Muscle of arm (tissue), 12 donors: ENCODE results near the gene GALNT2. TPM values are rescaled to one million over a fixed set of nuclear protein-coding genes. Genes with fewer than 3 reads are reported as not detected.

Experiments used
- DNase-seq: peaks from one replicate; pipeline ENCODE4 v3.0.0-alpha.2; 2013
- polyA plus RNA-seq, 12 donors: library from polyadenylated mRNA; unstranded; fragments of 120-200 nt; gene quantifications; one replicate each; pipeline ENCODE4 v1.2.1, GENCODE V29; 2013; ENCODE audit not compliant: insufficient read length in 12 of 12

Gene GALNT2
- polyA plus RNA-seq, 12 donors = 49.4 to 79.6 (median 67.4) TPM; not detected in 1

DNA sequence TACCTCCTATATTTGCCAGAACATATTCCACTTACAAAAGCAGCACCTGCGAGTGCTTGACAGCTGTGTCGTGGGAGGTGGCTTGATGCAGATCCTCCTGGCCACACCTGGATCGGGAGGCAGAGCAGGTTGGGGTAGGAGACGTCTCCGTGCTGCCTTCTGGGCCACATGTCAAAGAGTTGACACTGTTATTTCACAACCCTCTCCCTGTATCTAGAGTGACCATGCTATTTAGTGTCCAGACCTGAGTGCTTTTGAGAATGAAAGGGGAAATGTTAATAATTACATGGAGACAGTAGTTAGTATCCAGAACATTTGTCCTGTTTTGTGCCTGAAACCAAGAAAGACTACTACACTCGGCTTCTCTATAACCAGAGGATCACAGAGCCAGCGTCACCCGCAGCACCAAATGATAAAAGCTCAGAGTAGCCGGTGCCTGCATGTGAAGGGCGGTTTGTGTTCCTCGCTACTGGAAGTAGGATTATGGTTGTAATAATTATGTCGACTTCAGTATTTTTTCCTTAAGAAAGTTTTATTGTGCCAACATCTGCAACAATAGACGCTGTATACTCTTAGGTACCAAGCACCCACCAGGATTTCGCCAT, 77.1 kb downstream of the GALNT2 start:
- DNase-seq = no peak

DNA sequence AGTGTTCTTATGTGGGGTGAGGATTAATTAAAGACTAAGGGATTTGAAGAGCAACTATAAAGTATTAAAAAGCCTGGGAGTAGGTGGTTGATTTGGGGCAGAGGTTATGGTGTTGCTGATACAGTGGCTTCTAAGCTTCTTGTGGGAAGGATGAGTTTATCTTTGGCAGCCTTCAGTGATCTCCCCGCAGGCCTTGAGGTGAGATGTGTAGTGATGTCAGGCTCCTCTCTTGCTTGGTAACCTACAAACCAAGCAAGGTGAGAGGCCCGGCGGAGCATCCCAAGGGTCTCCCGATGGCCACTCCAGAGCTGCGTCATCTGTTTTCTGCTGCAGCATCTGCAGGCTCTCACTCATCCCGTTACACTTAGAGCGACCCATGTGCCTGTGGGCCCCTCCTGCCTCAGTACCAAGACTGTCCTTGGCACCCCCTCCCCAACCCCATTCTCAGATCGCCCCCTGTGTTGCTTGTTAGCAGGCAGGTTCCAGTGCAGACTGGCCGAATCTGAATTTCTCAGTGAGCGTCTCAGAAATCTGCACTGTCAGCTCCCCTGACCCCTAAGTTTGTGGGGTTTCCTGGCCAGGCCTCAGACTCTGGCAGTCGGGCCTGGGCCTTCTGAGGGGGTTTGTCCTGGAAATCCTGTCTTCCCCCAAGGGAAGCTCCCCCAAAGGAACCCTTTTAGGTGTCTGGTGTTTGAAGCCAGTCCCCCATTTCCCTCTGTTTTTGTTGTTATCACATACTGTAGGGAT, 77.9 kb downstream of the GALNT2 start:
- DNase-seq = no peak

DNA sequence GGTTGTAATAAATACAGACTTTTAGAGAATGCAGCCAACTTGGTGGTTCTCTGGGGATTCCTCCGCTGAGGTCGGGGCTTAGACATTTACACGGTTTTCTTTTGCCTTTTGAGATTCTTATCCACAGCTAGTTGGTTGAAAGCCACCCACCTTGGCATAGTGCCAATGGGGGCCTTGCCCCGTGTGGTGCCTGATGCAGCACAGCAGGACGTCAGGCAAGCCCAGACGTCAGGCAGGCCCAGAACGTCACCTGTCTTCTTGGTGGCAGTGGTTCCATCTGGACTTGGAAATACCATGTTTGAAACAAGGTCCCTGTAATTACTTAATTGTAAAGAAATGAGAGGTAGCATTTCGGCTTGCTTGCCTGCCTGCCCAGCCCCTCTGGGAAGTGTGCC, 78.5 kb downstream of the GALNT2 start:
- no peak for DNase-seq

DNA sequence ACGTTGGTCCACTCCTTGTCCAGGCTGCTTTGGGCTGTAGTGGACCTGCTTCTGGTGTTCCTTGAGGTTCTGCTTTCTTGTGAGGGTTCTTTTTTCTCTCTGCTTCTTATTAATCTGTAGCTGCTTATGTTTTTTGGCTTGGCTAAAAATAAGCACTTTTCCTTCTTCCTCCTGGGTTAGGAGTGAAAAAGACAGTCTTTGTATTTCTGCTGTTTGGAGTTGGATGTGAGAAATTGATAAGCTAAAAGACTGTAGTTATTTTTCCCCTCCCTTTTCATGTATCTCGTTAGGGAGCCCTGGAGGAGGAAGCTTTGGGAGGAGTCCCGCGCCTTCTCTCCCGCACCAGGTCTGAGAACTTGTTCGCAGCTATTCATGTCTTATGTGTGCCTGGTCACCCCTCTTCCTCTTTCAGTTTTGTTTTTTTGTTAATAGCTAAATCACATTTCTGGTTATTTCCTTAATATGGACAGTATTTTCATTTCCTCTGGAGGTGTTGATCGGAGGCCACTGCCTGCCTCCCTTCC, 79.0 kb downstream of the GALNT2 start:
- no peak for DNase-seq

DNA sequence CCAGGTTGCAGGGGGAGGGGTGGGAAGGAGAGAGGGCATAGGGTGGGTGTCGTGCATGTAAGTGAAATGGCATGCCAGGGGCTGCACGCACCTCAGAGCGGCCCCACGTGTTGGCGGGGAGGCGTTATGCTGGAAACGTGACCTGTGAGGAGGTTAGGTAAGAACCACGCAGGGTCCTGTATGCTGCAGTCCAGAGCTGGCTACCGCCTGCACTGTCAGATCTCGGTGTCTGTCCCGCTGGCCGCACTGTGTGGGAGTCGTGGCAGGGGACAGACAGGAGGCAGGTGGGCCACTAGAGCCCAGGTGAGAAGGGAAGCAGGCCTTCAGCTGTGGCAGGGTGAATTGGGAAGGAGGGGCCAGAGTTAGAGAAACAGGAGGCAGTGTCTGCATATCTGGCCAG, 79.7 kb downstream of the GALNT2 start:
- DNase-seq = no peak

DNA sequence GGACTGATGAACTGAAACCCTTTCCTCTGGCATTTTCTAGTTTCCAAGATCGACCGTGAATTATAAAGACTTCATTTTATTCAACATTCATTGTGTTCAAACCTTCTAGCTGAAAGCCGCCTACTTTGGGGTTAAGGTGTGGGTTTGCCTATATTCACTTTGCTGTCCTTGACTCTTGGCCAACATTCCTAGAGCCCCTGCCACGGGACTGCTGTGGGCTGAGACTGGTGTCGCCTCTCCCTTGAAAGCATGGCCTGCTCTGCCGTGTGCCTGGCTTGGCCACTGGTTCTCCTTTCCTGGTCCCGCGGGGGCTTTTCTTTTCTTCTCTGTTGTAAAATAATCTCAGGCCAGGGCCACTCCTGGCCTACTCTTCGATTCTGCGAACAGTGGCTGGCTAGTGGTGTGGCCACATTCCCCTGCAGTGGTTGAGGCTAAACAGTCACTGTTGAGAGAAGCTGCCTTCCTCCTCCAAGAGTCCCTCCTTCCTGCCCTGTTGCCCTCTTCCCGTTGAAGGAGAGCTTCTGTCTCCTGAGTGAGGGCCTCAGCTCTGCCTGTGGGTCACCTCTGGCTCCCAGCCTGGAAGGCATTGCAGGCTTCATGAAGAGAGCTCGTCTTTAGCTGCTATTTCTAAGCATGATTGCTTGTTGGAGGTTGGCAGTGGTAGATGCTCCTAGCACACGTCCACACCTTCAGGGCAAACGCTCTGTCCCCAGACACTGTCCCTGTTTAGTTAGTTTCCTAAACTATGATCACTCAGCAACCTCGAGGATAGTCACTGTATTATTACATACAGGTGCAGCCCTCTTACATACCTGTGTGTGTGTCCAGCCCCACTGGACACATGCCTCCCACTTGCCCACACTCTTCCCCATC, 80.5 kb downstream of the GALNT2 start:
- no peak for DNase-seq

DNA sequence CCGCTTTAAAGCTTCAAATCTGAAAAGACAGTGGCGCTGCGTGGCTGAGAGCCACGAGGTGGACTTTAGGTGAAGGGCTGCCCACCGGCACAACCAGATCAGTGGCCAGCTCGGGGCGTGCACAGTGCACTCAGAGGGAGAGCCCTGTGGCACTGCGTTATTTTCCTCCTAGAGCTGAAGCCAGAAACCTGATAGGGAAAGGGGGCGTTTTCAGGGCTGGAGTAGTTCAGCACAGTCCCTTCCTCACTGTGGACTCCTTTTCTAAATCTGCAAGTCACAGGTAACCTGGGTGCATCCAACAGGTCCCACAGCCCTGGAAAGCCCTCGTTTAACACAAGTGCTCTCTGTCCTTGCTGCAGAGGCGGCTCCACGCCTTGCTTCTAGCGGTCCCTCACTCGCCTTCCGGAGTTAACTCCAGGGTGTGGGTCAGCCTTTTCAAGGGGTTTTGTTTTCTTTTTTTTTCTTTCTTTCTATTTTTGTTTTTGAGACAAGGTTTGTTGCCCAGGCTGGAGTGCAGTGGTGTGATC, 81.2 kb downstream of the GALNT2 start:
- DNase-seq = no peak

DNA sequence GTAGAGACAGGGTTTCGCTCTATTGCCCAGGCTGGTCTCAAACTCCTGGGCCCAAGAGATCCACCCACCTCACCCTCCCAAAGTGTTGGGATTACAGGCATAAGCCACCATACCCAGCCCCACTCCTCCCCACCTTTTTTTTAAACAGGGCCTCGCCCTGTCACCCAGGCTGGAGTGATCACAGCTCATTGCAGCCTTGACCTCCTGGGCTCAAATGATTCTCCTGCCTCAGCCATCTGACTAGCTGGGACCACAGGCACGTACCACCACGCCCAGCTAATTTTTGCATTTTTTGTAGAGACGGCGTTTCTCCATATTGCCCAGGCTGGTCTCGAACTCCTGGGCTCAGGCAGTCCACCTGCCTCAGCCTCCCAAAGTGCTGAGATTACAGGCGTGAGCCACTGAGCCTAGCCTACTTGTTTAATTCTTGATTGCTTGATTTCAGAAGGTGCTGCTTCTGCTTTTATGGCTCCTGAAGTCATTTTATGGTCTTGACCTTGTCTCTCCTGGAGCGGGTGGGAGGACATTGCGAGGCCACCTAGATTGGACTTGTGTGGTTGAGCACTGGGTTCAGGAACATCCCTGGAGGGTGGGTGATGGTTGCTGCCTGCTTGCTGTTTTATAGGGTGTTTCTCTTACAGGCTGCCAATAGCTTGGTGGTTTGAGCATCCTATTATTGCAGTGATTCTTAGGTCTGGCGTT, 81.9 kb downstream of the GALNT2 start:
- no peak for DNase-seq

DNA sequence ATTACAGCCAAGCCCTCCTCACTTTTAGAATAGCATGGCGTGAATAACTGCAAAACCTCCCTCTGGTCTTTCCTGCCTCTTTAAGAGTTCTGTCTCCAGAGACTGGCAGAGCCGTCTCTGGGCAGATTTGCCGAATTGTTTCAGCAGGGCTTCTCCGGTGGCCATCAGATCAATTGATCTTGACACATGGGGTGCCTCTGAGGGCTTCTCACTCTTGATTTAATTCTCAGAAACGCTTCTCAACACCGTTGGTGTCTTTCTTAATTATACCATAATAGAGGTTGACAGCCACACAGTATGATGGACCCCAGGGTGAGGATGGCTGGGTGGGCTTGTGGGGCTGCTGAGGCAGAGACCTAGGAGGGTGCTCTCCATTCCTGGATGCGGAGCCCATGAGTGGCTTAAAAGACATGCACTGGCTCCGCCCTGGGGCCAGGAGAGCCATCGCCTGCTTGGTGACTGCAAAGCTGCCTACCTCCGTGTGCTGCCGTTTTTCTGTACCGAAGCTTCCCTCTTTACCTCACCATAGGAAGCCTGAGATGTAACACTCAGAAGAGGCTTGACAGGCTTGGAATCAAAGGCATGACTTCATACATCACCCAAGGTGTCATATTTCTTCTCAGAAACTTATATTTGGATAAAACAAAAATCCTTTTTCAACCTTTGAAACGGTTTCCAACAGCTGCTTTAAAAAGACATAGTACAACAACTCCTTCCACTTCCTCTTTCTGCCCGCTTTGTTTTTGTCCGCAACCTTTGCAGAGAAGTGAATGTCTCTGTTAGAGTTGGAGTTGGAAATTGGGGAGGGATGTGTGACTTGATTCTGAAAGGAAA, 82.9 kb downstream of the GALNT2 start:
- no peak for DNase-seq

DNA sequence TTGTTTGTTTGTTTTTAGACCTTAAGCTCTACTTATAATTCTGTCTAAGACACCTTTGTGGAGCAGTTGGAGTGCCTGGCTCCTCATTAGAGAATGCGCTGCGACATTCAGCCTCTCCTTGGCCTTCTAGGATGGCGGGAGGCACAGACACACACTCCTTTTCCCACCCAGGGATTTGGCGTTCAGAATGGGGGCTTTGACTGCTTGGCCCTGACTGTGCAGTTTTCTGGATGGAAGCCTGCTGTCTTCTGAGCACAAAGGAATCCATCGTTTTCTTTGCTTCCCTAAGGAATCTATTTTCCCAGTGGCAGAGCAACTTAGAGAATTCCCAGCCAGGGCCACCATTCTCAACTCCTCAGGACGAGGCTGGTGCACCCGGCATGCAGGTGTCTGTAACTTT, 83.6 kb downstream of the GALNT2 start:
- no peak for DNase-seq

DNA sequence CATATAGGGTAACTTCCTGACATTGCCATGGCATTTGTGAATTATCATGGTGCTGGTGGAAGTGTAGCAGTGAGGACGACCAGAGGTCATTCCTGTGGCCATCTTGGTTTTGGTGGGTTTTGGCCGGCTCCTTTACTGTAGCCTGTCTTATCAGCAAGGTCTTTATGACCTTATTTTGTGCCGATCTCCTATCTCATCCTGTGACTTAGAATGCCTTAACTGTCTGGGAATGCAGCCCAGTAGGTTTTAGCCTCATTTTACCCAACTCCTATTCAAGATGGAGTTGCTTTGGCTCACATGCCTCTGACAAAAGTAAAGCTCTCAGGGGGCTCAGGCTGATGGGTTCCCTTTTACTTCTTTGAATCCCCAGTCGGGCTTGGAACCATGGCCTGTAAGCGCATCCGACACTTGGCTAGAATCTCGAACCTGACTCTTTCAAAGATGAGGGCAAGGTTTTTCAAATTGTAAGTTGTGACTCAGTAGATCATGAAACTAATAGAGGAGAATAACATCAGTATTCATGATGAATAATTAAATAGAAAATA, 85.0 kb downstream of the GALNT2 start:
- no peak for DNase-seq

DNA sequence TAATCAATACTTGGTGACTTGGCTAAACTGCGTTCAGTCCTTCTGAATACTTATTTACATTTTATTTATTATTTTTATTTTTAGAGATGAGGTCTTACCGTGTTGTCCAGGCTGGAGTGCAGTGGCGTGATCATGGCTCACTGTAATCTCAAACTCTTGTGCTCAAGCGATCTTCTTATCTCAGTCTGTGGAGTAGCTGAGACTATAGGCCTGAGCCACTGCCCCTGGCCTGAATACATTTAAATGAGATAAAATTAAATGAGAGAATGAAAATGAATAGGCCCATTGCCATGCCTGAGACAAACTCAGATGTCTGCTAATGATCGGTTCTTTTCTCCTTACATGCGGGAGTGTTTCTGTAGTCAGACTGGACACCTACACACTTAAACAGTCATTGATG, 86.0 kb downstream of the GALNT2 start:
- DNase-seq = no peak

DNA sequence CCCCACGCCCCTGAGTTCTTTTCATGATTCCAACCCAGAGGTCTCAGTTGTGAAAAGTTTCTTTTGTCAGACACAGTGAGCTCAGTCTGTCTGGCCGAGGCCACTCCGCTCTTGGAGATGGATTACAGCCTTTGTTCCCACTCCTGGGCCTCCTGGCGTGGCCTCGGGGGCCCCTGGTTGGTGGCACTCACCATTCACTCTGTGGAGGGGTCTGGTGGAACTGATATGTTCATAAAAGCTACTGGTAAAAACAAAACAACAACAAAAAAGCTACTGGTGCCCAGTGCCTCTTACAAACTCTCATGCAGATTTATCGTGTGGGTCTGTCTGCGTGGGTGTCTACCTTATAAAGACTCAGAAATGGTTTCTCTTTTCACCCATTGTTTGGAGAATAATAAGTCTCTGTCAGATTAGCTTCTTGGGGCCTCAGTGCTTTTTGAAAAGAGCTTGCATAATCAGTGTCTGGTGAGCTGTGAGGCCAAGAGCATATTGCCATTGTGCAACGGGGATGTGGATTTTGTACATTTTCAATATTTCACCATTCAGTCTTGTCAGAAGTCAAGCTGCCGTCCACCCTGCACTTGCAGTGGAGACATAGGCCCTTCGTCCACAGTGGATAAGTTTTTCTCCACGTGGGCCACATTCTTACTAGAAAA, 86.7 kb downstream of the GALNT2 start:
- no peak for DNase-seq

DNA sequence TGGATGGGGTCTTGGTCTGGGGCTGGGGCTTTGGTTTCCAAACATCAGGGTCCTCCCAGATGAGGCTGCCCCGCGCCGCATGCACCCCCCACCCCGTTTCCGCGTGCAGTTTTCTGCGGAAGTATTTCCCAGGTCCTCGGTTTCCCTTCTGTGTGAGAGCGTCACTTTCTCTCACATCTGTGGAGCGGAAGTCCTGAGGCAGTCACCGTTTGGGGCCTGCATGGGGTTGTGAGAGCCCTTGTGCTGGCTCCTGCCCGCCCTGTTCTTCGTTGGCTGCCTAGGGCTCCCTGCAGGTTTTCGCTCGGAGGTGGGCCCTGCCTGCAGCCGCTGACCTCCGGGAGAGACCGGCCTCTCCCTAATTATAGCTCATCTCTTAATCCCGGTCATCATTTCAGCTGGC, 88.0 kb downstream of the GALNT2 start:
- no peak for DNase-seq

DNA sequence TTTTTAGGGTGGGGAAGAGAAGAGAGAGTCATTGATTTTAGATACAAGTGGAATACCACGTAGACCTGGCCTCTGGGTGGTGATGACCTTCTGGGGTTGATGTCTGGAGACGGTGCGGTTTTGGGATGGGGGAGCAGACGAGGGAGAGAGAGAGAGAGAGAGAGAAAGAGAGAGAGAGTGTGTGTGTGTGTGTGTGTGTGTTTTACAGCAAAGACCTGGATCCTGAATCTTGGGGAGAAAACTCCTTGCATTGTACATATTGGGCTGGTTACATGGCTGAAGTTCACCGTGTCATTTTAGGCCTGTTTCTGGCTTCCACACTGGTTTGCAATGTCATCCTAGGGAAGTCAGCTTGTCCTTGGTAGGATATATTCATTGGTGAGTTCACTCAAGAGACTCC, 89.0 kb downstream of the GALNT2 start:
- DNase-seq = no peak

DNA sequence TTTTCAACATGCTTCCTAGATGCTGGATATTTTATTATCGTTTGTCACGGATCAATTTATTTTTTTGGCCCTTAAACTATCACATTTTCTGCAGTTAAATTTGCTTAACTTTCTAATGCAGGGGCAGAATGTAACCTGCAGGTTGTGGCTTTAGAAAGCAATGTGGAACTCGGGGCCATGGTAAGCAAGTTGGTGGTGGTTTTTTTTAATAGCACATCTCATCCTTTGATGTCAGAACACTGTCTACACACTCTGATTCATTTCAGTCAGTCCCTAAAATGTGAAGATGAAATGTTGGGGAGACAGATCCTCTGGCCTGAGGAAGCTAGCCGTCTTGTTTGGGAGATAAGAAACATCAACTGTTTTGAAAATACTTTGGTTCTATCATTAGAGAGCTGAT, 89.5 kb downstream of the GALNT2 start:
- DNase-seq = no peak

DNA sequence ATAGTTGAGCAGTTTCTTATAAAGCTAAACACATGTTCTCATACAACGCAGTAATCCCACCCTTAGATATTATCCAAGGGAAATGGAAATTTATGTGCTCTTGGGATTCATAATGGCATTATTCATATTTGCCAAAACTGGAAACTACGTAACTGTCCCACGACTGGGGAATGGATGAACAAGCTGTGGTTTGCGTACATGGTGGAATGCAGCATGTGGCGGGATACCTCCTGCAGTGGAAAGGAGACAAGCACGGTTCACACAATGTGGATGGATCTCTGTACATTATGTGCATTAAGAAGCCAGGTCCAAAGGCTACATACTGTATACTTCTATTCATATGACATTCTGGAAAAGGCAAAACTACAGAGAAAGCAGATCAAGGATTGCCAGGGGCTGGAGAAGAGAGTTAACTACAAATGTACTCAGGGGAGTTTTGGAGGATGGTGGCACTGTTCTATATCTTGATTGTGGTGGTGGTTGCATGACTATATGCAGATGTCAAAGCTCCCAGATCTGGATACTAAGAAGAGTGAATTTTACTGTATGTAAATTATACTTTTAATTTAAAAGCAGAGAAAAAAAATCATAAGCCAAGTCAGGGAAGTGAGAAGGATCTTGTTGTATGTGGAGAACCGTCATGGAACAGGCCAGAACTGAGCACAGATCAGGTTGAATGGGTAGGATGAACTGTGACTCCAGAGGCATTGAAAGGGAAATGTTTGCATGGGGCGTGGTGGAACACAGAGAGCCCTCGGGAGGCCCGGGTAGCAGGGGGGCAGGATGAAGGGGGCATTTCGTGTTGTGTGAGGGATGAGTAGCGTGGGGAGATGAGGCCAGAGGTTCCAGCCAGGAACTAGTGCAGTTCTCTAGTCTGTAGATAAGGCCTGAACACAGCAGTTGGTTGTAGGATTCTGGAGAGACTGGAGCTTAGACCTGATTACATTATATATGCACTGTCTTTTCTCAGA, 90.7 kb downstream of the GALNT2 start:
- no peak for DNase-seq

DNA sequence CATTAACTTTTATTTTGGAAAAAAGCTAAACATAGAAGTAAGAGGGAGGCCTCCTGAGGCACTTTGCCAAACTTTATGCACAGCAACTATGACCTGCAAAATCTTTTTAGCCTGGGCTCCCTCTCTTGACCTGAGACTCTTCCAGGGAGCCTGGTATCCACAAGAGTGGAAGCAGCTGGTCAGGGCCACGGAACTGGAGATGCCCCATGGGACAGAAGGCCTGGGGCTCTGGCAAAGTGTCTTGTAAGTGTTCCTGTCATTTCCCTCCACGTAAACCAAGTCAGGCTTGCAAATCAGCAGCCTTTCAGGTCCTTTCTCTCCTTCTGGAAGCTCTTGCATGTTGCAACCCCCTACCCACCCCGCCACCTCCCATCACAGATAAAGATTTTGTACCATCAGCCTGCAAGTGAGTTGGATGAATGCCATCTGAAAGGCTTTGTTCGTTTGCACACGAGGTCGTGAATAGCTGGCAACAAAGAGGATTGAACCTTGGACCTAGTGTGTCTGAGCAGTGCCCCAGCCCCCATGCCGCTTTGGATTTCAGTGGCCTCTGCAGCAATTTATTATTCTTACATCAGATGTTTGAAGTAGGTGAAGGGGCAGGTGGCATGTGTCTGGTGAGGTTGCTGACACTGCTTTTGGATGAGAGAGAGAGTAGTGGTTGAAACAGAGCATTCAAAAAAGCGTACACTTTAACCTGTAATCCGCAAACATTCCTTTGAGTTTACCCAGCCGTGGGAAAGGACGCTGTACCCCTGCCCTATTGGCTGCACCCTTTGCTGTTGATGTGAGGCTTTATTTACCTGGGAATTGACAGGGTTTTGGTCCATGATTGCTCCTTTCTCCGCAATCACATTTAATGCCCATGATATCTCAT, 91.6 kb downstream of the GALNT2 start:
- no peak for DNase-seq
